Activated CD4-positive, alpha-beta T cell treated with anti-CD3 and anti-CD28 coated beads, Interleukin-2, amount 50 U/mL, for 48 hours (primary cell): ENCODE results near the gene COL9A3.

ENCODE experiments used
- DNase-seq, 2 experiments: peaks; one replicate each; pipeline ENCODE4 v3.0.0-alpha.2; 2020

The COL9A3 gene

DNA sequence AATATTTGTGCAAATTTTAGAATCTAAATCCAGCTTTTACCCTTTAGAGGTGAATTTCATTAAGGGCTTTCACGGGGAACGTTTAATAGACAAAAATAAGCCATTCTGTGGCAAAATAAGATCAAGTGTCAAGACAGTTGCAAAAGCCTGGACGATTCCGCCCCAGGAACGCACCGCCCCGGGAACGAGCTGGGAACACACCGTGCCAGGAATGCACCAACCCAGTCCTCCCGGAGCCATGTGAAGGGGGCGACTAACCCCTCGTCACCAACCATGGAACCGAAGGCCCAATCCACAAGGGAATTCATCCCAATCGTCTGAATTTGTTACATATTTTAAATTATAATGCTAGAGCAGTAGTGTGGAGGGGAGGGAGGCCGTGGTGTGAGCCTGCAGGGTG is 65.6 kb downstream of the COL9A3 start:
- no peak for DNase-seq

DNA sequence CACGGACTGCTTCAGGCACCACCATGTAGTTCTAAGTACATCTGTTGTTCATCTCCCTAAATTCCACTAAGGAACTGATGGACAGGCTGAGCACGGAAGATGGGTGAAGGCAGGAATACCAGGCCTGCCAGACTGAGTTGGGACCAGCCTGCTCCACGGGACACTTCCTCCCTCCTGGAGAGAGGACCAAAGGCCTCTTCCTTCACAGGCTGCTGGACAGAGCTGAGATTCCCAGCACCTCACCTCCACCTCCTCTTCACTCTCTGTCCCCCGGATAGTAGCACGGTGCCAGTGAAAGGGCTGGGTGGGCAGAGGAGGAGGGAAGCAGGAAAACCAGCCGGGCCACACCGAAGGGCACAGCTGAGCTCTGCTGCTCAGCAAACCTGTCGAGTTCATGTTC is 67.7 kb downstream of the COL9A3 start:
- no peak for DNase-seq

DNA sequence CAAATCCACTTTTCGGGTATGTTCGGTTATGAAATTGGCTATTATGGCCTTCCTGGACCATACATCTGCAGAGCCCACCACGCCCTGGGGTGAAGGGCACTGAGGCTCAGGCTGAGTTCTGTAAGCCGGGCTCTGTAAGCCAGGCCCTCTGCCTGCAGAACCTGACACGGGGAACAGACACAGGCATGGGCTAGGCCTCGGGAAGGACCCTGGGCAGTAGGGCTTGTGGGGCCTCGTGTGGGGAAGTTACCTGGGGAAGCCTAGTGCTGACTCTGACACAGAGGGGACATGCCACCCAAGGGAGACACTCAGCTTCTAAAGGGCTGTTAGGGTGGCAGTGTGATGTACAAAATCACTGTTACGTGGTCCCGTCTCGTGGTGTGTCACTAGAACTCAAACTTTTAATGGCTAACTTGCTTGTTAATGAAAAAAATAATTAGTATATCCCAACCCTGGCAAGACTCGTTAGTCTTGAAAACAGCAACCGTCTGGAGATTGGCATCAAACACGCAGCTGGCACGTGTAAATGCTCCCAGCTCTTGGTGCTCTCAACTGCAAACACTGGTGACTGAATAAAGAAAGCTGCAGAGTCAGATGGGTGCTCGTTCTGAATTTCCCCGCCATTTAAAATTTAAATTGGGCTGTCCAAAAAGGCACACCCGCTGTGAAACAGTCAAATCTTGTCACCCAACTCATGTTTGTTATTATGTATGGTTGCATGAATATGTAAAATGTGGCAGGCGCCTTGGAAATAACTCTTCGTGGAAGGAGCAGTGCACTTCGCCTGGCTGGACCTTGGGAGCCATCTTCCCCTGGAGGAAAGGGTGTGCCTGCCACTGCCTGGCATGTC is 68.4 kb downstream of the COL9A3 start:
- no peak for DNase-seq

DNA sequence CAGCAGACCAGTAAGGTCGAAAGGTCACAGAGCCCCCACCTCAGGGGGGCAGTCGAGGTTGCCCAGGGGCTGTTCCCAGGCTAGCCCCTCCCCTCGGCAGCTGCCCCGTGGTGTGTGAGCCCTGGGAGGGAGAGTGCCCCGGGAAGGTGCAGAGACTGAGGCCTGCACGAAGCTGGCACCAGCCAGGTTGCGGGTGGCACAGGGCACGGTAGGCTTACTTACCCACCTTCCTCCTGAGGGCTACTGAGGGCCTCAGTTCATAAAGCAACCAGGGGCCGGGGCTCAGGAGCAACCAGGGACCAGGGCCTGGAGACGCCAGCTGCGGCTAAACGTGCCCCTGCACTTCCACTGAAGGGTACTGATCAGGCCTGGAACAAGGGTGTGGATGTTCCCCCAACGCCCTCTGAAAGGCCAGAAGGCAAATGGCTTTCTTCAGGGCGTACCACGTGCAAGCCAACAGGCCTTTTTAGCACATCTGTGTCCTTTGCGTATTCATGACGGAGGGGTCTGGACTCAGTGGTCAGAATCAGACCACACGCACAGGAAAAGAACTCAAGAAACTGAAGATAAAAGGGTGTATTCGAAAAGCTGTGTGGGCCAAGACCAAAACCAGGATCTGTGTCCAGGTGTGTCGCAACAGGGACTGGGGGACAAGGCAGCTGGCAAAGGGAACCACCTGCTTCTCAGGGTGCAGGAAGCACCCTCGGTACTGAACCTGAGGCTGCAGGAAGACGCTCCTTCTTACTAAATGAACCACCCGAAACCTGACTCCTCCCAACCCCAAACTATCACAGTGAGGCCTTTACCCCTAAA is 69.3 kb downstream of the COL9A3 start:
- DNase-seq: no peak

DNA sequence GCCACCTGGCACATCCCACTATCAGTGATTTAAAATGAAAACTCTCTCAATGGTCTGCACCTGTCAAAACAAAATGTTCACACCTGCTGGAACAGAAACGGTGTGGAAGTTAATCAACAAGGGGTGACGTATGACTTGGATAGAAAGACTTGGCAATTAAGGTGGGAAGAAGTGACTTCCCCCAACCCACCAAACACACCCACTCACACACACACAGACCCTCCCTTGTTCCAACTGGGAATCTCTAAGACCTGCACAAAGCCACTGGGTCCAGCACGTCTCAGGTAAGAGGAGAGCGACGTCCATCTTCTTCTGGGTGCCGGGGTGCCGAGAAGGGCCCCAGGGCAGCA is 69.8 kb downstream of the COL9A3 start:
- DNase-seq: no peak

- peak in 1 of 2 experiments; percentile 36 for DNase-seq
These were observed 70.5 kb downstream of the COL9A3 start for GRCh38 chr20:62887152-62887859.

GRCh38 chr20:62887860-62888239 is 71.0 kb downstream of the COL9A3 start:
- no peak for DNase-seq

DNA sequence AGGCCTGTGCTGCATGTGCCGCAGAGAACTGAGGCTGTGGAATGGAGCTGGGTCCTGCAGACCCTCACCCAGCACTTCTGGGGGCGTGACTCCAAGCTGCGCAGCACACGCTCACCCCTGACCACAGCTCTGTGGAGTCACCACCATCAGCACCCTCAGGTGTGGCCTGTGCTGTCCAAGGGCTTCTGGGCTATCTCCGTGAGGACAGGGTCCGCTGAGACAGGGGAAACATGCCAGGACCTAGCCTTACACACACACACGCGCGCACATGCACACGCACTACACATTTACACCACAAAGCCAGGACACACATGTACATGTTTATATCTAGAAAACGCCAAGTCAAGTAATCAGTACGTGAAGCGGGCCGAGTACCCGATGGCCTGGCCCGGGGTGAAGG is 71.6 kb downstream of the COL9A3 start:
- no peak for DNase-seq

GRCh38 chr20:62888910-62889309 is 72.1 kb downstream of the COL9A3 start:
- DNase-seq: no peak

DNA sequence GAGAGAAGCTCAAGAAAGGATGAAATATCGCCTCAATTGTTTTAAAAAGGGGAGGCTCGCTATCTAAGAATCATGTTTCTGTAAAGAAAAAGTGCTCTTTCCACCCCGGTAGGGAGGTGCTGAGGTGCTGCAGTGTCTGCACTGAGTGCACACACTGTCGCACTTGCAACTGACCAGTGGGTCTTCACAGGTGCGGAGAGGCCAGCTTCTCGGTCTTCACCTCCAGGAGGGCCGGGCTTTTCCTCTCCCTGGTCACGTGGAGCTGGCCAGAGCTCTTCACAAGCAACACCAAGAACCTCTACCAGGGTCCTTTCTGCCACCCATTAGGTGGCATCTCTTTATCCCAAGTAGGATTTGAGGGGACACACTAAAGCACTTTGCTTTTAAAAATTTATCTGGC is 72.6 kb downstream of the COL9A3 start:
- no peak for DNase-seq

DNA sequence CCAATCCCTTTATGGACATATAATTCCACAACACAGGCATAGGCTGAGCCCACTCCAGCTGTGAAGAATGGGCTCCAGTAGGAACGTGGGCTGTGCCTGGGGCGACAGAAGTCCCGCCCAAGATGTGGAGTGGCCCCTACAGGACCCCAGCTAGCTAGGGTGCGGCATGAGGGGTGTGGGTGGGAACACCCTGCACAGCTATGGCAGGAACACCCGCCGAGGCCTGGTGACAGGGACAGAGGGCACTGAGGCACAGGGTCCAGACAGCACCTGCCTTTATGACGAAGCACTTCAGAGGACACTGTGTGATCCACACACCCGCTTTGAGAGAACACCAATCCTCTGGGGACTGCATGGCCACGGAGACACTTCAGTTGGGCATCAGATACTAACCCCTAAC is 73.0 kb downstream of the COL9A3 start:
- no peak for DNase-seq

DNA sequence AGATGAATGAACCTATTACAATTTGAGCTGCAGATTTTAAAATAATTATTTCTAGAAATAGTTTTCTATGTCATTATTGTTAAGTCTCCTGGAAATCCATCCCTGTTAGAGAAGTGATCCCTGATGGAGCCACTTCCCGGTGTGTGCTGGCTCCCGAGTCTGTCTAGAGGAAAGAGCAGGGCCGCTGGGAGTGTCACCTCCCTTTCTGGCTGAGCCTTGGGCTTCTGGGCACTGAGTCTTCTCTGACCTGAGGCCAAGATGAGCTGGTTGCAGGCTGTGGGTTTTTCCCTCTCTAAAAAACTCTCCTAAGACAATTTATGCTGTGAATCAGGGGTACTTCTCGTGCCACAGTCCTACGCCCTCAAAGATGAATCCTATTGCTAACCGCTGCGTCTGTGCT is 73.6 kb downstream of the COL9A3 start:
- no peak for DNase-seq
